Measurements from ENCODE around the gene ARL13B.

- no peak for TF ChIP-seq EZH2 (IDR thresholded peaks at IDR 0.05; ENCODE audit: borderline replicate concordance, low read depth, low read length, poor library complexity, severe bottlenecking)
- TF ChIP-seq CTCF (conservative IDR thresholded peaks at IDR 0.05; ENCODE audit: low read depth, low read length) = peak; percentile 42
Observed at GRCh38 chr3:94101860-94102259, 121.9 kb downstream of the ARL13B start.

All from A673 (cell line).